ENCODE data around the gene JAML.

GRCh38 chr11:118156531-118157185, 68.2 kb downstream of the JAML start:
- no peak for TF ChIP-seq GATA2 (IDR thresholded peaks at IDR 0.05; ENCODE audit: low read depth, low read length)
- TF ChIP-seq GATA3 (IDR thresholded peaks at IDR 0.05; ENCODE audit: low read depth, low read length): no peak

Data from SH-SY5Y (cell line).